Activated CD8-positive, alpha-beta T cell treated with anti-CD3 and anti-CD28 coated beads for 36 hours (primary cell): ENCODE results near the gene CERS4. TPM values are rescaled to one million over a fixed set of nuclear protein-coding genes. Genes with fewer than 3 reads are reported as not detected.

ENCODE experiments used
- ATAC-seq: fragments of 200-7000 bp; cut with Tn5 transposase; one replicate; pipeline ENCODE4 v1.10.0; 2021; ENCODE audit warnings: mild to moderate bottlenecking, moderate library complexity
- CTCF ChIA-PET: fragments of 350-600 bp; sonication (Branson Sonifier 250); formaldehyde crosslinking; loops from one replicate; lab custom pipeline; 2021; ENCODE audit warnings: antibody characterized with exemption; lab: Charles Lee
- POLR2A ChIA-PET: fragments of 350-600 bp; sonication (Branson Sonifier 250); formaldehyde crosslinking; loops from one replicate; lab custom pipeline; 2021; ENCODE audit warnings: antibody characterized with exemption; lab: Charles Lee
- DNase-seq: peaks from one replicate; pipeline ENCODE4 v3.0.0-alpha.2; 2020
- H3K27ac Mint-ChIP-seq: one replicate; pipeline ENCODE4 v1.8.0; 2021; ENCODE audit warnings: mild to moderate bottlenecking, mixed read lengths
- H3K27me3 Mint-ChIP-seq: one replicate; pipeline ENCODE4 v1.8.0; 2021; ENCODE audit warnings: mixed read lengths
- H3K36me3 Mint-ChIP-seq: one replicate; pipeline ENCODE4 v1.8.0; 2021; ENCODE audit warnings: low read depth, mixed read lengths
- H3K4me1 Mint-ChIP-seq: one replicate; pipeline ENCODE4 v1.8.0; 2021; ENCODE audit warnings: low read depth, mixed read lengths
- H3K4me3 Mint-ChIP-seq: one replicate; pipeline ENCODE4 v1.8.0; 2021; ENCODE audit warnings: mild to moderate bottlenecking, moderate library complexity, mixed read lengths
- H3K9me3 Mint-ChIP-seq: one replicate; pipeline ENCODE4 v1.8.0; 2021; ENCODE audit warnings: mixed read lengths
- CTCF ChIP-seq: fragments of 200-600 bp; IDR thresholded peaks from one replicate; pipeline ENCODE4 v1.8.0; 2022; ENCODE audit warnings: antibody characterized with exemption, mild to moderate bottlenecking
- intact Hi-C: fragments of 100-400 bp; cut with micrococcal nuclease; formaldehyde crosslinking; loops from one replicate; pipeline ENCODE4 v1.10.0; 2022
- total RNA-seq, 2 experiments: library from RNA; stranded (reverse); gene quantifications; one replicate each; pipeline ENCODE4 v1.2.3, GENCODE V29; 2021

CERS4 gene
- total RNA-seq, 2 experiments from 2014 or later, result 15.5 to 19.7 TPM

DNA sequence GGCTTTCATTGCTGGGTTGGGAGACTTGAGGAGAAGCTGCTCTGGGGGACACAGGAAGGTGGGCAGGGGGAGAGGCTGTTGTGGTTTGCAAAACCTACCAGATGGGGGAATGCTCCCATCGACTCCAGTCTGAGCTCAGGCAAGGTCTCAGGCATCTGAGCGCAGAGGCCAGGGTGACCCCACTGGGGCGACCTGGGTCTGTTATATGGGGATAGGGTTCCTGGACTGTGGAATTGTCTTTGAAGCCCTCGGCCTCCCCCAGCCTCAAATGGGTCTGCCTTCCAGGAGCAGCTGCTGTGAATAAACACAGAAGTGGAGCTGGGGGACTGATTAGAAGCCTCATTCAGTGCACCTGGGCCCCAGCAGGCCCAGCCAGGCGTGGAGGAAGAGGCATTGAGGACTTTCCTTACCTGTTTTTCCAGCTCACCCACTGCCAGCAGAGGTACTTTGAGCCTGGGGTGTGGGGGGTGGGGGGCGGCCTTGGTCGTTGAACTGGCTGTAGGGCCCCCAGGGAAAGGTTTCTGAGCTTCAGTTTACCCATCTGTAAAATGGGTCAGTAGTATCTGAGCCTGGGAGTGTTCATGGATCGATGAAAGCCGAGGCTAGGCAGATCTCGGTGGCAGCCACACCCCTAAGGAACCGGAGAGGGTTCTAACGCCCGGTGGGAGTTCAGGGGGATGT is 1.4 kb downstream of the CERS4 start:
- TF ChIP-seq CTCF, result no peak
- intact Hi-C loops, result no loop called here
- CTCF ChIA-PET, result no interaction called here
- H3K9me3 Mint-ChIP-seq, result no peaks in the 10 kb centered on the region
- DNase-seq (no peak), ATAC-seq (no peak)
- H3K4me1 Mint-ChIP-seq, result peaks cover 33% of the 10 kb centered on the region
- H3K36me3 Mint-ChIP-seq, result no peaks in the 10 kb centered on the region
- H3K27ac Mint-ChIP-seq, result peak overlapping the region; percentile 92
- H3K27me3 Mint-ChIP-seq, result no peaks in the 10 kb centered on the region
- H3K4me3 Mint-ChIP-seq, result peak overlapping the region; percentile 91
- POLR2A ChIA-PET, result interaction anchor here (0.6 to 2.2 kb wide), 4 partner anchors 15 to 205 kb away, joined by 3 to 6 read pairs (median 4); partner anchors contain the start of gene ELAVL1

DNA sequence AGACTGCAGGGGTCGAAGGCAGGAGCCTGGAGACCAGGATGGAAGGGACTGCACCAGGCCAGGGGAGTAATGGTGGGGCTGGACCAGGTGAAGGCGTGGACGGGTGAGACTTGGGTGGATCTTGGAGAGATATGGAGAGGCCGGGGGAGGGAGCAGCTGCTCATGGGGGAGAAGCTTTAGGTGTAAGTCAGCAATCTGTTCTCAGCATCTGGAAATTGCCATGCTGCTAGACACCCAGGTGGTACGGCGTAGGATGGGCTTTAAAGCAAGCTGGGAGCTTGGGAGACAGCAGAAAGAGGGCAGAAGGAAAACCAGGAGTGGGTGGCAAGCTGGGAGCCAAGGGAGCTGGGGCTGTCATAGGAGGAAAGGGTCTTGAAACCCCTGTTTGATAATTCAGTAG is 3.0 kb downstream of the CERS4 start:
- DNase-seq (no peak), ATAC-seq (no peak)
- Mint-ChIP-seq H3K4me1 (peaks cover 30% of the 10 kb centered on the region), H3K27me3 (no peaks in the 10 kb centered on the region), H3K9me3 (no peaks in the 10 kb centered on the region), H3K27ac (no peak overlapping the region), H3K36me3 (no peaks in the 10 kb centered on the region), H3K4me3 (no peak overlapping the region)
- no peak for TF ChIP-seq CTCF
- ChIA-PET POLR2A (interaction anchor here (1.0 kb wide), 1 partner anchor 54 kb away, joined by 3 read pairs; no protein-coding TSS in a partner anchor), CTCF (interaction anchor here (0.7 to 1.9 kb wide), 2 partner anchors 53 to 111 kb away, joined by 3 to 5 read pairs; no protein-coding TSS in a partner anchor)
- intact Hi-C loops, result no loop called here

GRCh38 chr19:8212916-8213315 is 3.7 kb downstream of the CERS4 start:
- TF ChIP-seq CTCF, result no peak
- Mint-ChIP-seq H3K36me3 (no peaks in the 10 kb centered on the region), H3K4me1 (peaks cover 30% of the 10 kb centered on the region), H3K9me3 (no peaks in the 10 kb centered on the region), H3K4me3 (no peak overlapping the region), H3K27ac (no peak overlapping the region), H3K27me3 (no peaks in the 10 kb centered on the region)
- ChIA-PET CTCF (interaction anchor here (1.9 kb wide), 1 partner anchor 54 kb away, joined by 5 read pairs; no protein-coding TSS in a partner anchor), POLR2A (interaction anchor here (0.6 kb wide), 1 partner anchor 106 kb away, joined by 3 read pairs; no protein-coding TSS in a partner anchor)
- ATAC-seq (no peak), DNase-seq (no peak)
- intact Hi-C loops, result no loop called here

GRCh38 chr19:8213827-8214672 is 4.9 kb downstream of the CERS4 start:
- ChIA-PET POLR2A (no interaction called here), CTCF (interaction anchor here (1.9 kb wide), 1 partner anchor 55 kb away, joined by 5 read pairs; no protein-coding TSS in a partner anchor)
- intact Hi-C loops, result no loop called here
- Mint-ChIP-seq H3K9me3 (no peaks in the 10 kb centered on the region), H3K27me3 (no peaks in the 10 kb centered on the region), H3K36me3 (no peaks in the 10 kb centered on the region), H3K4me1 (peaks cover 22% of the 10 kb centered on the region), H3K4me3 (no peak overlapping the region), H3K27ac (no peak overlapping the region)
- ATAC-seq, result no peak
- no peak for TF ChIP-seq CTCF
- no peak for DNase-seq
